CD4-positive, alpha-beta T cell treated with Interleukin-17A for 1 hour (primary cell): Measurements from ENCODE around the gene PPP1CA.

Experiments used
- DNase-seq: peaks from one replicate; pipeline ENCODE4 v3.0.0-alpha.2; 2020

PPP1CA gene

GRCh38 chr11:67366961-67367760, 34.5 kb downstream of the PPP1CA start:
- DNase-seq = no peak

DNA sequence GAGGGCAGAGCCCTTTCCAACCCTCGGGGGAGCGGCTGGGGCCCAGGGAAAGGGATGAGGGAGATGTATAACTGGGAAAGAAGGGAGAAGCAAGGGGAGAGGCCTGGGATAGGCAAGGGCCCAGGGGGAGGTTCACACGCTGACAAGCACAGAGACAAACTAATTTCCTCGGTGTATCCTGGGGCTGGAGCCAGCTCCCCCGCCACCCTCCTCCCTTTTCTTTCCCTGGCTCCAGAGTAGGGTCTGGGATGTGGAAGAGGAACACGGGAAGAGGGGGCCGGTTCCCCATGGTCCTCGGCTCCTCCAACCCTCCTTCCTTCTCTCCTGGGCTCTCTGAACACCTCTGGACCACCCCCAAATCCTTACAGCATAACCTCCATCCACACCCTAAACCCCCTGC, 35.1 kb downstream of the PPP1CA start:
- DNase-seq = no peak

DNA sequence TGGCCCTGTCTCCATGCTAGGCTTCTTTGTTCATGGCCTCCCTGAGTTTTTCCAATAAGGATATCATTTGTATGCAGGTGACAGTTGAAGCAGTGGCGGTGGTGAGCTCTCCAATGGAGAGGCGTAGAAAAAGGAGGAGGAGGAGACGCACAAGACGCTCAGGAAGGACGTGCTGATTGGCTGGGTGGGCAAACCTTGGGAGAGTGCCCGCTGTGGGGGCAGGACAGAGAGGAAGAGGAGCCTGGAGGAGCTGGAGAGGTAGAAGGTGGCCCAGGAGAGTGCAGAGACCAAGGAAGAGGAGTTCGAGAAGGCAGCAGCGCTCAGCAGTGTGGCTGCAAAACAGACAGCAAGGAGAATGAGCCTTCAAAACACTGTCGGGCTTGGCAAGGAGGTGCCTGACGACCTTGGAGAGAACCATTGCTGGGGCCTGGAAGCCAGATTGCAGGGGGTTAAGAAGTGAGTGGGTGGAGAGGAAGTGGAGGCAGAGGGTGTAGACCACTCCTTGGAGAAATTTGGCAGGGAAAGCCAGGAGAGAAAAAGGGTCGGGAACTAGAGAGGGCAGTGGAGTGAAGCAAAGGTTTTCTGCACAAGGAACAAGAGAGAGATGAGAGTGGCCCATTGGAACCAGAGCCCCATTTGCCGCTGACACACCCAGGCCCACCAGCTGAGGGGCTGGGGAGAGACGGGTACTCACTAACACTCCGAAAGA, 35.8 kb downstream of the PPP1CA start:
- DNase-seq = no peak

GRCh38 chr11:67364783-67365722, 36.6 kb downstream of the PPP1CA start:
- DNase-seq = no peak

DNA sequence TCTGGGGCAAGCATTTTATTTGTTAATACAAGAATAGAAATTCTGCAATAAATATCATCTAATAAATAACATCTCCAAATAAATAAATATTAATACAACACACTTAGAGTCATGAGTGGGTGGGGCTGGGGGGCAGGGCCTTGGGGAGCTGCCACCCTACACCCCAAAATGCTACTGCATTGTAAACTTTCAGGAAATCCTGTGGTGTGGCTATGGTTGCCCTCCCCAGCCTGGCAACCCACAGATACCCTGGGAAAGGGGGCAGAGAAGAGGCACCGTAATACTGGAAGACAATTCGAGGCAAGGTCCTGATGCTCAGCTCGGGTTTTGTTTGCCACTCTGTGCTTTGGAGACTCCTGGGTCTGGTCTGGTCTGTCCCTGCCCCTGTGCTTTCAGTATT, 37.5 kb downstream of the PPP1CA start:
- peak; percentile 32 for DNase-seq

- no peak for DNase-seq
Measured at GRCh38 chr11:67357831-67358670, 43.6 kb downstream of the PPP1CA start.

DNA sequence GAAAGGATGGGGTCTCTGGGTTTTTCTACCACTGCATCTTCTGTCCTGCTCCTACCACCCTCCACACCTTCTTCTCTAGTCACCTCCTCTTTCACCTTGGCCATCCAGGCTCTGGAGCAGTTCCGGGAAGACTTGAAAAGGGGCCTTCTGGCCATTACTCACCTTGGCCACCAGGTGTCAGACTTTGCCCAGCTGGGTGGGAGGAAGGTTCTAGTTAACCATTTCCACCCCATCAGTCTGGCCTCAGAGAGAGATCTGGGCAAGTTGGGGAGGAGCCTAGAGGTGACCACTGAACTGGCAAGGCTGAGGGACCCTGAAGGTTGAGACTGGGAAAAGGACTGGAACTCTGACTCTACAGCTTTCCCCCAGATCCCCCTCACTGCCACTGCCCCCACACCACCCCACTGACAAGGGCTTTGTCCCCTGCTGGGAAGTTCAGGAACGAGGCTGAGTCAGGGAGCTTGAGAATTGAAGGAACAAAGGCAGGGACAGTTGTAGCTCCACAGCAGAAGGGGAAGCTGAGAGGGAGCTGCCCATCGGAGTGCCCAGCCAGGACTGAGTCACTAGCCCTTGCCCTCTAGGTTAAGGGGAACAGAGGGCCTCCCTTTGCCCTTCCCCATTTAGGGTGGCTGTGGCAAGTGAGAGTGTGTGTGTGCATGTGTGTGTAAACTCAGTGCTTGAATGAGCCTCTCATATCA, 44.6 kb downstream of the PPP1CA start:
- DNase-seq = peak; percentile 81

DNA sequence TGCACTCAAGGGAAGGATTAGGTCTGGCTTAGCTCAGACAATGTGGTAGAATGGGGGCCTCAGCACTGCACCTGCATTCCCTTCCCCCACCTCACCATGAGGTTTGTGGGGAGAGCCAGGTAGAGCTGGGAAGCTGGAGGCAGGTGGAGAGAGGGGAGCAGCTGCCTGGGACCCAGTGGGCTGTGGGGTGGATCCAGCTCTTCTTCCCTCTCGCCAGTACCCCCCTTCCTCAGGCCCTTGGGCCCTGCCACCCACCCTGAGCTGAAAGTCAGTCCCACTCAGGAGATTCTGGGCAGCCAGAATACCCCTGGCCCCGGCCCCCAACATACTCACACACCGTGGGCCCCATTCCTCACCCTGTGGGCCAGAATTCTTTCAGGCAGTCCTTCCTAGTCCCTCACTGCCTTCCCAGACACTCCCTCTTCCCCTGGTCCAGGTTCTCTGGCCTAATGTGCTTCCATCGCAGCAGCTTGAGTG, 45.2 kb downstream of the PPP1CA start:
- no peak for DNase-seq

DNA sequence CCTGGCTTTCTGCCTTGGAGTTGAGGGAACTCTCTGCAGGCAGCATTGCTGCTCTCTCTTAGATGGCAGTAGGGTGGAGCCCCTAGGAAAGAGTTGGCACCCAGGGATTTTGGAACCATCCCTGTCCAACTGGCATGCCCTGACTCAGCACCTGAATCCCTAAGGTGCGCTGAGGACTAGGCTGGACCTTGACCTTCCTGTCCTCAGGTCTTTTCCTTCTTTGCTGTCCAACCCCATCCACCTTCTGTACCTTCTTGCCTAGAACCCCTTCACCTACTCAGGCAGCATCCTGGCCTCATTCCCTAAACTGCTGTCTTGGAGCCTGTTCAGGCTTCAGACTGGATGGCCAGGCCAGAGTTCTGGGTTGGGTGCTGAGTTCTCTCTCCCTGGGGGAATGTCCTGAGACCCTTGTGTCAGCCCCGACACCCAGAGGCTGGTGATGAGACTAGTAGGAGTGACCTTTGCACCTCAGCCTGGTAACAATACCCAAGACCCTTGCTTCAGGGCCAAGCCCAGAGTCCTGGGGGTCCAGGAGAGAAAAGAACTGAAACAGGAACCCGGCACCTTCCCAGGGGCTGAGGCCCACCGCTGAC, 45.8 kb downstream of the PPP1CA start:
- DNase-seq = no peak

DNA sequence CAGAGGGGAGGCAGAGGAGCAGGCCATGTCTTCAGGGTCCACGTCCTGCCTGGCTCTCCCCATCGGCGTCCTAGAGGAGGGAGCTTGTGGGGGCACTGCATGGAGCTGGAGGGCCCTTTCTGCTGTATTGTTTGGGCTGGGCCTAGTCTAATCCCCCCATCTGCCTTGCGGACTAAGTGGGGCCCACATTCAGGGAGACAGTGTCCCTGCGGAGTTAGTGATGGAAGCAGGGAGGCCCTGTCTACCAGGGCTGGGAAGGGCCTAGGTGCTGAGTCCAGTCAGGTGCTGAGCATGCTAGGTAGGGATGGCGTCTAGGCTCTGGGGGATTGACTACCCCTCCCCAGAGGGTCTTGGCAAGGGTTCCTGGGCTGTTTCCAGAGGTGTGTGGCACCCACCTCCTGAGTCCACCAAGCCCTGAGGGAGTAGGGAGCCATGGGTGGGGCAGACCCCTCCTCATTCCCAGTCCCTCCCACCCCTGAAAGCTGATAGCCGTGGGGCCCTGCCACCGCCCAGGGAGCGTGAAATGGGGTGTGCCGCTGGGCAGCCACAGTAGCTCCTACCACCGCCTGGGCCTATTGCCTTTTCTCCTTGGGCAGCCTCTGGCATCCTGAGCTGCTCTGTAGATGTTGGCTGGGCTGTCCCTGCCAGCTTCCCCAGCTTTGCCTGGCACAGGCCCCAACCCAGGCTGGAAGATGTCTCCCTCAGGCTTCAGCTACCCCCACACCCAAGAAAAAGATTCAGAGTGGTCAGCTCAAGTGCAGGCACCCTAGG, 46.5 kb downstream of the PPP1CA start:
- no peak for DNase-seq

- DNase-seq = peak; percentile 37
Measured at GRCh38 chr11:67354075-67355022, 47.3 kb downstream of the PPP1CA start.

DNA sequence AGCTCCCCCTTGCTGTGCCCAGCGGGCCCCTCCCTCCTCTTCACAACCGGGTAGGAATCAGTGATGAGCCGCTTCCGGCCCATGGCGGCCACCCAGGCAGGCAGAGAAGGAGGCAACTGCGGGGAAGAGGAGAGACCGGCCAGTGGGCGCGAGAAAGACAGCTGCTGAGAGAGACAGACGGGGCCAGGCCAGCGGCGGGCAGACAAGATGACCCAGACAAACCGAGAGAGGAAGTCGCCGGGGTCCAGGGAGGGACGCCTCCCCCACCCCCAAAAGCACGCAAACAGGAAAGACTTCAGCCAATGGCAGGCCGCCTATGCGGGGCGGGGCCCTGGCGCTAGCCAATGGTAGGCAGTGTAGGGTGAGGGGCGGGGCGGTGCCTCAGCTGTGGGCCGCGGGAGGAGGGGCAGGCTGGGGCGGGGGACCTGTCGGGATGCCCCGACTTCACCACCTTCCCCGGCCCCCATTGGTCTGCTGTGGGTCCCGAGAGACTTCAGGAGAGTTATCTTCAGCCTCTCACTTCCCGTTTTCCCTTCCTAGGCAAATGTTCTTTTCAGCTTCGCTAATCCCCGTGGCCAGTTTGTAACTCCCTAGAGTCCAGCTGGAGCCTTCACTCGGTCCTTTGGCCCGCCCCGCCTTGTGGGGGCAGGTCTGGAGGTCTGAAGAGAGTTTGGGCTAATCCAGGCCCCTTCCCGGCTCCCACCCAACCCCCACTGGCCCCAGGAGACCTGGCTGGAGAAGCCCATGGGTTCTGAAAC, 48.2 kb downstream of the PPP1CA start, which contains the start of gene POLD4:
Gene POLD4, minus strand, starts transcription at position 230 of the 758 bp plus-strand sequence. Its CDS starts 147 bp downstream, at position 83.
- peak; percentile 96 for DNase-seq

DNA sequence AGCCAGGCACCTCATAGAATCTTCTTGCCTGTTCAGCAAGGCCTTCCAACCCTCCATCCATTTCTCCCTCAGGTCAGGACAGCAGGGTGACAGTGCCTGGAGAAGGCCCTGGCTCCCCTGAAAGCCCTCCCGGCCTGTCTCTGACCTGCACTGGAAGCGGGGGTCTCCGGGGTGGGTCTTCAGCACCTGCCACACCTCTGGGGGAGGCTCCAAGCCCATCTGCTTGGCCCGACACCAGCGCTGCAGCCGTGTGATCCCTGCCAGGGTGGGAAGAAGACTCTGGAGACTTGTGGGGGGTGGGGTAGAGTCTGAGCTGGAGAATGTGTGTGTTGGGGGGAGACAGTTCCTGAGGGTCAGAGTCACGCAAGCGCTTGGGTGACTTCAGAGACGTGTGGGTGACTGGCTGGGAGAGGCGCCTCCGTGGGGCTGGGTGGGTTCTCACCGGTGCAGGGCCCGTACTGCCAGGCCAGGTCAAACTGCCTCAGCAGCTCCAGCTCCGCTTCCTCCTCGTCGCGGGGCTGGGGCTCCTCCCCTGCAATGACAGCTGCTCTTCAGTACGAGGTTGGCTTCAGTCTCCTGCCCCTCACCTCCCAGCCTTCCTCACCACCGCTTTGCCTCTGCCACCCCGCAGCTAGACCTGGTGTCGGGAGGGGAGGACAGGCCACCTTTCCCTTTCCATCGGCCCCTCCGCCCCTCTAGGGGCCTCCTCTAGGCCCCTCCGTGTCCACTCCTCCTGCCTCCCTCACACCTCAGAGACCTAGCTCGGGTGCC, 48.9 kb downstream of the PPP1CA start:
- DNase-seq = no peak

GRCh38 chr11:67351275-67352005, 50.2 kb downstream of the PPP1CA start:
- peak; percentile 76 for DNase-seq

- DNase-seq = no peak
Measured at GRCh38 chr11:67349928-67350465, 51.7 kb downstream of the PPP1CA start.

DNA sequence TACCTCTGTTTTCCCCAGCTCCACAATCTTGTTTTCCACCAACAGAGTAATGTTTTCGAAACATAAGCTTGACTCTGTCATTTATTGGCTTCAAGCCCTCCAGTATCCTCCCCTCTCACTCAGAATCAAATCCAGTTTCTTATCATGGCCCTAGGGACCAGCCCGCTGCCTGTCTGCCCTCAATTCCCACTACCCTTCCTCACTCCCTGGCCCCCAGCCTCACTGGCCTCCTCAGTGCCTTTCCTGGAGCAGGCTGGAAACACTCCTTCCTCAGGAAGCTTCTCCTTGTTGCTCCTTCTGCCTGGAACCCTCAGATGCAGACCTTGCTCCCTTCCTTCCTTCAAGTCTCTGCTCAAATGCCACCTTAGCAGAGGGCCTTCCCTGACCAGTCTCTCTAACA, 52.2 kb downstream of the PPP1CA start:
- no peak for DNase-seq
